Measurements from ENCODE around the gene NAGK. TPM values are rescaled to one million over a fixed set of nuclear protein-coding genes. Genes with fewer than 3 reads are reported as not detected.
"Not testable (repeated sequence)": the region's sequence is repeated elsewhere in the genome, so short reads cannot be mapped to it uniquely, and the experiment has no call there.

Gene NAGK
- total RNA-seq: 100 and 119 TPM in 2 replicates

GRCh38 chr2:71068218-71069035 lies at the start of gene NAGK:
TSS of gene NAGK (plus strand) at chr2:71068648. CDS start at chr2:71068684, 36 bp downstream.
- DNase-seq (ENCODE audit: low read depth): peak; percentile 52
- peak within 1 kb of the TSS; percentile 74 for H3K4me3 ChIP-seq (ENCODE audit: low read depth, low read length)
- TF ChIP-seq CTCF (conservative IDR thresholded peaks at IDR 0.05; ENCODE audit: low read depth, low read length): no peak

- DNase-seq (ENCODE audit: low read depth); H3K4me3 ChIP-seq (ENCODE audit: low read depth, low read length): not testable (repeated sequence)
Measured at GRCh38 chr2:71019989-71020388, 48.5 kb upstream of the NAGK start.

GRCh38 chr2:71021394-71021793 lies 47.1 kb upstream of the NAGK start:
- H3K4me3 ChIP-seq (ENCODE audit: low read depth, low read length); DNase-seq (ENCODE audit: low read depth): not testable (repeated sequence)

- TF ChIP-seq CTCF (conservative IDR thresholded peaks at IDR 0.05; ENCODE audit: low read depth, low read length): peak; percentile 31
- DNase-seq (ENCODE audit: low read depth); H3K4me3 ChIP-seq (ENCODE audit: low read depth, low read length): not testable (repeated sequence)
Measured at GRCh38 chr2:71023553-71024243, 44.8 kb upstream of the NAGK start.

- H3K4me3 ChIP-seq (ENCODE audit: low read depth, low read length); DNase-seq (ENCODE audit: low read depth): not testable (repeated sequence)
Measured at GRCh38 chr2:71036296-71036695, 32.2 kb upstream of the NAGK start.

GRCh38 chr2:71042287-71042686 lies 26.2 kb upstream of the NAGK start:
- no peak for TF ChIP-seq CTCF (conservative IDR thresholded peaks at IDR 0.05; ENCODE audit: low read depth, low read length)
- no peak overlapping the region for H3K4me3 ChIP-seq (ENCODE audit: low read depth, low read length)
- DNase-seq (ENCODE audit: low read depth): no peak

- DNase-seq (ENCODE audit: low read depth): no peak
- no peak overlapping the region for H3K4me3 ChIP-seq (ENCODE audit: low read depth, low read length)
- TF ChIP-seq CTCF (conservative IDR thresholded peaks at IDR 0.05; ENCODE audit: low read depth, low read length): no peak
Measured at GRCh38 chr2:71043531-71044407, 24.7 kb upstream of the NAGK start.

- no peak for TF ChIP-seq CTCF (conservative IDR thresholded peaks at IDR 0.05; ENCODE audit: low read depth, low read length)
- no peak for DNase-seq (ENCODE audit: low read depth)
- H3K4me3 ChIP-seq (ENCODE audit: low read depth, low read length): no peak overlapping the region
Measured at GRCh38 chr2:71045151-71045550, 23.3 kb upstream of the NAGK start.
